Mesothelial cell of epicardium (in vitro differentiated cells): ENCODE results near the gene SLC1A5. TPM values are rescaled to one million over a fixed set of nuclear protein-coding genes. Genes with fewer than 3 reads are reported as not detected.
A peak's percentile ranks its signal among the peaks of the same experiment; 100 is the strongest.

ENCODE experiments used
- DNase-seq, 2 experiments: peaks; one replicate each; pipeline ENCODE4 v3.0.0; 2021; ENCODE audit warnings: low spot score in 2 of 2; ENCODE audit not compliant: unreplicated experiment in 2 of 2
- H3K27ac Mint-ChIP-seq: 2 replicates; pipeline ENCODE4 v1.8.0; 2021; ENCODE audit warnings: mixed read lengths
- H3K27me3 Mint-ChIP-seq: 2 replicates; pipeline ENCODE4 v1.8.0; 2021; ENCODE audit warnings: low read depth, mixed read lengths
- H3K36me3 Mint-ChIP-seq: 2 replicates; pipeline ENCODE4 v1.8.0; 2021; ENCODE audit warnings: mixed read lengths
- H3K4me1 Mint-ChIP-seq: 2 replicates; pipeline ENCODE4 v1.8.0; 2021; ENCODE audit warnings: mixed read lengths
- H3K4me3 Mint-ChIP-seq: 2 replicates; pipeline ENCODE4 v1.8.0; 2021; ENCODE audit warnings: mild to moderate bottlenecking, moderate library complexity, mixed read lengths
- H3K9me3 Mint-ChIP-seq: 2 replicates; pipeline ENCODE4 v1.8.0; 2021; ENCODE audit warnings: mixed read lengths
- total RNA-seq: library from RNA; stranded (reverse); gene quantifications from 3 replicates; pipeline ENCODE4 v1.2.1, GENCODE V29; 2021
- TF ChIP-seq, protein P1 (sequence below): fragments of 200-600 bp; sonication (generic); IDR thresholded peaks from one replicate; pipeline ENCODE4 v1.5.0; 2021; ENCODE audit warnings: antibody characterized with exemption; ENCODE audit not compliant: unreplicated experiment

The SLC1A5 gene
- total RNA-seq, 1 donor from 2014 or later, result 45.3 TPM

DNA sequence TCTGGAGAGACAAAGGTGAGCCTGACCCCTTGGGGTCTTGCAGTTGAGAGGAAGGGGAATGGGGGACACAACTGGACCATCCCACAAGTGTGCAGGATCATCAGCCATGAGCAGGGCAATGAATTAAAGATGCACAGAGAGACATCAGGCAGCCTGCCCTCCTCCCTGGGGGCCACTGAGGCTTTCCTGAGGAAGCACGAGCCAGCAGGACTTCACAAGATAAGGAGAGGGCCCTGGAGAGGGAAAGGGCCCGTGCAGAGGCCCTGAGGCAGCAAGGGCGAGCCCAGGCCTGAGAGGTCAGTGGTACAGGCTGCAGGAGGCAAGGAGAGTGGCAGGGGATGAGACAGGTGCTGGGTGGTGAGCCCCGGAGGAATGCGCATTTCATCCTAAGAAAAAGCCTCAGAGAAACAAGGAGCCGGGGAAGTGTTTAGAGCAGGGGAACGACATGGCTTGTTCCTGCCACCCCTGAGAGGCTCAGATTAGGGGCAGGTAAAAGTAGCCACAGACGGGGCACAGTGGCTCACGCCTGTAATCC lies 62.5 kb downstream of the SLC1A5 start:
- Mint-ChIP-seq H3K36me3 (peaks cover 20% of the 10 kb centered on the region), H3K9me3 (no peaks in the 10 kb centered on the region), H3K27me3 (no peaks in the 10 kb centered on the region), H3K4me3 (no peak overlapping the region), H3K4me1 (peaks cover under 1% of the 10 kb centered on the region), H3K27ac (peak overlapping the region; percentile 30)
- DNase-seq, result peak in 1 of 2 experiments; percentile 0
- TF ChIP-seq, protein P1, sequence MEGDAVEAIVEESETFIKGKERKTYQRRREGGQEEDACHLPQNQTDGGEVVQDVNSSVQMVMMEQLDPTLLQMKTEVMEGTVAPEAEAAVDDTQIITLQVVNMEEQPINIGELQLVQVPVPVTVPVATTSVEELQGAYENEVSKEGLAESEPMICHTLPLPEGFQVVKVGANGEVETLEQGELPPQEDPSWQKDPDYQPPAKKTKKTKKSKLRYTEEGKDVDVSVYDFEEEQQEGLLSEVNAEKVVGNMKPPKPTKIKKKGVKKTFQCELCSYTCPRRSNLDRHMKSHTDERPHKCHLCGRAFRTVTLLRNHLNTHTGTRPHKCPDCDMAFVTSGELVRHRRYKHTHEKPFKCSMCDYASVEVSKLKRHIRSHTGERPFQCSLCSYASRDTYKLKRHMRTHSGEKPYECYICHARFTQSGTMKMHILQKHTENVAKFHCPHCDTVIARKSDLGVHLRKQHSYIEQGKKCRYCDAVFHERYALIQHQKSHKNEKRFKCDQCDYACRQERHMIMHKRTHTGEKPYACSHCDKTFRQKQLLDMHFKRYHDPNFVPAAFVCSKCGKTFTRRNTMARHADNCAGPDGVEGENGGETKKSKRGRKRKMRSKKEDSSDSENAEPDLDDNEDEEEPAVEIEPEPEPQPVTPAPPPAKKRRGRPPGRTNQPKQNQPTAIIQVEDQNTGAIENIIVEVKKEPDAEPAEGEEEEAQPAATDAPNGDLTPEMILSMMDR, result no peak

DNA sequence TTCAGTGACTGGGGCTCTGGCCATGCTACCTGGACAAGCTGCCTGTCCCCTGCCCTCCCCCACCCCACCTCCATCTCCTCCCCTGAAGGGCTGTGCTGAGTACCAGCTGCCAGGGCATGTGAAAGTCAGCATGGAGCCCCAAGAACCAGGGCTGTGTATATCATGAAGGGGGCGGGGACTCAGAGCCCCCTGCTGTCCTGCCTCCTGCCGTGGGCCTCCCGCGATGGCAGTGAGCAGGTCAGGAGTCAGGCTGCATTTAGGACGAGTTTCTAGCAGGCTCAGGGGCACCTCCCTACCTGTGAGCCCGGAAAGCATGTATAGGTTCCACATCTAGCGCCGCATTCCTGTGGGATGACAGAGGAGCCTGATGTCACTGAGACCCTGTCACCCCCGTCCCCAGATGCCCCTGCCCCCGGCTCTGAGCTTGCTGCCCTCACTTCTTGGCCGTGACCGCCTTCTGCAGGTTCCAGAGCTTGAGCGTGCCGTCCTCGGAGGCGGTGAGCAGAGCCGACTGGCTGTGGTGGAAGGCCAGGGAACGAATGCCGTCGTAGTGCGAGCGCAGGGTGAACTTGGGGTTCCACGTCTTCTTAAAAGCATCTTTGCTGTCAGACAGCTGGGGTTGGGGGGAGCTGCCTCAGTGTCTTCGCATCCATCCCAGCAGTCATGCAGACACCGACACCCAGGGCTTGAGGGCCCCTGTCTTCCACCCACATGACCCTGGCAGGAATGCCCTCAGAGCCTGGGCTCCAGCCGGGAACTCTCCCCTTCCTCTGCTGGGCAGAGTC lies 63.2 kb downstream of the SLC1A5 start:
- TF ChIP-seq, protein P1, result no peak
- peaks cover 20% of the 10 kb centered on the region for H3K36me3 Mint-ChIP-seq
- peak in 1 of 2 experiments; percentile 17 for DNase-seq
- H3K9me3 Mint-ChIP-seq, result no peaks in the 10 kb centered on the region
- H3K27me3 Mint-ChIP-seq, result no peaks in the 10 kb centered on the region
- H3K4me3 Mint-ChIP-seq, result no peak overlapping the region
- H3K4me1 Mint-ChIP-seq, result no peaks in the 10 kb centered on the region
- H3K27ac Mint-ChIP-seq, result no peak overlapping the region

Other genes with a start within 250 kb of the SLC1A5 start
- 231 to 233 TPM (median 231 TPM) in 3 replicates for gene CALM3, start 187.3 kb downstream of the SLC1A5 start, total RNA-seq
- 5.0 to 6.2 TPM (median 5.9 TPM) in 3 replicates for gene PTGIR, start 163.5 kb downstream of the SLC1A5 start, total RNA-seq
- 7.6 to 13.7 TPM (median 12.2 TPM) in 3 replicates for gene GNG8, start 152.4 kb downstream of the SLC1A5 start, total RNA-seq
- gene DACT3, start 127.4 kb downstream of the SLC1A5 start, total RNA-seq, result 48.4 to 50.4 TPM (median 48.8 TPM) in 3 replicates
- 73.7 to 75.9 TPM (median 74.7 TPM) in 3 replicates for gene PRKD2, start 71.5 kb downstream of the SLC1A5 start, total RNA-seq
- gene FKRP, start 42.5 kb downstream of the SLC1A5 start, total RNA-seq, result 34.3 to 40.6 TPM (median 37.0 TPM) in 3 replicates
- gene STRN4, start 42.1 kb downstream of the SLC1A5 start, total RNA-seq, result 122 to 126 TPM (median 124 TPM) in 3 replicates
- 97.5 to 109 TPM (median 107 TPM) in 3 replicates for gene AP2S1, start 62.3 kb upstream of the SLC1A5 start, total RNA-seq
- gene ARHGAP35, start 72.4 kb upstream of the SLC1A5 start, total RNA-seq, result 74.9 to 77.9 TPM (median 77.4 TPM) in 3 replicates
- 3.4 to 3.9 TPM (median 3.9 TPM) in 3 replicates for gene NPAS1, start 231.2 kb upstream of the SLC1A5 start, total RNA-seq